ENCODE measurements around the gene DOCK7. TPM values are rescaled to one million over a fixed set of nuclear protein-coding genes. Genes with fewer than 3 reads are reported as not detected.
"Not testable (repeated sequence)": the region's sequence is repeated elsewhere in the genome, so short reads cannot be mapped to it uniquely, and the experiment has no call there.

The DOCK7 gene
- total RNA-seq, 1 experiment from 2014 or later = 46.9 TPM

DNA sequence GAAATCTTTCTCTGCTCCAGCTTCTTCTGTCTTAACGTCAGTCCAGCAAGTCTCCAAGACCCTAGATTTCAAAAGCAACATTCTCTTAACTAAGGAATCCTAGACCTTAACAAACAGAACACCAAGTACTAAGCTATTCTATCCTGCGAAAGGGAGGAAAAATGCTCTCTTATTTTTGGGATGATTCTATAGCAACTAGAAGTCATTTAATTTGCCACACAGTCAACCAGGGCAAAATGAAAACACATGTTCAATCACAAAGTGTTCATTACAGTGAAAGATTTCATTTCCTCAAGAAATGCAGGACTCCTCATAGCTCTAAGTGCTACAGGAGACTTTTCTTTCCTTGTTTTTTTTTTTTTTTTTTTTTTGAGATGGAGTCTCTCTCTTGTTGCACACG lies 36.2 kb upstream of the DOCK7 start:
- Mint-ChIP-seq H3K36me3 (ENCODE audit: insufficient read depth, unreplicated experiment) (no peaks in the 10 kb centered on the region), H3K4me1 (ENCODE audit: insufficient read depth, unreplicated experiment) (peaks cover 5% of the 10 kb centered on the region), H3K27me3 (ENCODE audit: insufficient read depth, unreplicated experiment) (no peaks in the 10 kb centered on the region), H3K4me3 (ENCODE audit: unreplicated experiment) (no peak overlapping the region), H3K9me3 (ENCODE audit: unreplicated experiment) (no peaks in the 10 kb centered on the region), H3K27ac (ENCODE audit: low read depth, unreplicated experiment) (no peak overlapping the region)
- CTCF ChIA-PET = interaction anchor here (0.6 to 4.5 kb wide), 5 partner anchors 15 to 333 kb away, joined by 3 to 15 read pairs (median 4); no protein-coding TSS in a partner anchor
- POLR2A ChIA-PET = no interaction called here
- no TSS peak for BruUV-seq (replicated peaks)
- no peak for DNase-seq (ENCODE audit: unreplicated experiment)
- TF ChIP-seq, protein P1, sequence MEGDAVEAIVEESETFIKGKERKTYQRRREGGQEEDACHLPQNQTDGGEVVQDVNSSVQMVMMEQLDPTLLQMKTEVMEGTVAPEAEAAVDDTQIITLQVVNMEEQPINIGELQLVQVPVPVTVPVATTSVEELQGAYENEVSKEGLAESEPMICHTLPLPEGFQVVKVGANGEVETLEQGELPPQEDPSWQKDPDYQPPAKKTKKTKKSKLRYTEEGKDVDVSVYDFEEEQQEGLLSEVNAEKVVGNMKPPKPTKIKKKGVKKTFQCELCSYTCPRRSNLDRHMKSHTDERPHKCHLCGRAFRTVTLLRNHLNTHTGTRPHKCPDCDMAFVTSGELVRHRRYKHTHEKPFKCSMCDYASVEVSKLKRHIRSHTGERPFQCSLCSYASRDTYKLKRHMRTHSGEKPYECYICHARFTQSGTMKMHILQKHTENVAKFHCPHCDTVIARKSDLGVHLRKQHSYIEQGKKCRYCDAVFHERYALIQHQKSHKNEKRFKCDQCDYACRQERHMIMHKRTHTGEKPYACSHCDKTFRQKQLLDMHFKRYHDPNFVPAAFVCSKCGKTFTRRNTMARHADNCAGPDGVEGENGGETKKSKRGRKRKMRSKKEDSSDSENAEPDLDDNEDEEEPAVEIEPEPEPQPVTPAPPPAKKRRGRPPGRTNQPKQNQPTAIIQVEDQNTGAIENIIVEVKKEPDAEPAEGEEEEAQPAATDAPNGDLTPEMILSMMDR (IDR thresholded peaks at IDR 0.05; ENCODE audit: unreplicated experiment) = no peak
- intact Hi-C loops (cut with micrococcal nuclease) = no loop called here

- POLR2A ChIA-PET = interaction anchor here (0.7 kb wide), 1 partner anchor 178 kb away, joined by 3 read pairs; no protein-coding TSS in a partner anchor
- Mint-ChIP-seq H3K27ac (ENCODE audit: low read depth, unreplicated experiment) (no peak overlapping the region), H3K9me3 (ENCODE audit: unreplicated experiment) (no peaks in the 10 kb centered on the region)
Observed at GRCh38 chr1:62723883-62724282, 35.7 kb upstream of the DOCK7 start.

GRCh38 chr1:62722796-62723195 lies 34.6 kb upstream of the DOCK7 start:
- CTCF ChIA-PET = interaction anchor here (0.7 to 4.5 kb wide), 2 partner anchors 24 to 265 kb away, joined by 5 to 15 read pairs; no protein-coding TSS in a partner anchor
- no peaks in the 10 kb centered on the region for H3K36me3 Mint-ChIP-seq (ENCODE audit: insufficient read depth, unreplicated experiment)
- POLR2A ChIA-PET = interaction anchor here (0.7 to 1.2 kb wide), 2 partner anchors 34 to 61 kb away, joined by 3 read pairs; partner anchors contain the start of gene ATG4C
- H3K4me3 Mint-ChIP-seq (ENCODE audit: unreplicated experiment) = no peak overlapping the region
- H3K4me1 Mint-ChIP-seq (ENCODE audit: insufficient read depth, unreplicated experiment) = peaks cover 5% of the 10 kb centered on the region
- TF ChIP-seq, protein P1 (IDR thresholded peaks at IDR 0.05; ENCODE audit: unreplicated experiment) = no peak
- no peaks in the 10 kb centered on the region for H3K9me3 Mint-ChIP-seq (ENCODE audit: unreplicated experiment)
- BruUV-seq (replicated peaks) = no TSS peak
- H3K27ac Mint-ChIP-seq (ENCODE audit: low read depth, unreplicated experiment) = no peak overlapping the region
- no peaks in the 10 kb centered on the region for H3K27me3 Mint-ChIP-seq (ENCODE audit: insufficient read depth, unreplicated experiment)
- no peak for DNase-seq (ENCODE audit: unreplicated experiment)
- intact Hi-C loops (cut with micrococcal nuclease) = no loop called here

More at GRCh38 chr1:62723883-62724282, 35.7 kb upstream of the DOCK7 start:
- Mint-ChIP-seq H3K4me1 (ENCODE audit: insufficient read depth, unreplicated experiment) (peaks cover 5% of the 10 kb centered on the region), H3K36me3 (ENCODE audit: insufficient read depth, unreplicated experiment) (no peaks in the 10 kb centered on the region), H3K4me3 (ENCODE audit: unreplicated experiment) (no peak overlapping the region), H3K27me3 (ENCODE audit: insufficient read depth, unreplicated experiment) (no peaks in the 10 kb centered on the region)
- no TSS peak for BruUV-seq (replicated peaks)
- DNase-seq (ENCODE audit: unreplicated experiment) = no peak
- intact Hi-C loops (cut with micrococcal nuclease) = no loop called here
- CTCF ChIA-PET = interaction anchor here (0.6 to 4.5 kb wide), 4 partner anchors 23 to 333 kb away, joined by 3 to 15 read pairs (median 4); no protein-coding TSS in a partner anchor
- TF ChIP-seq, protein P1 (IDR thresholded peaks at IDR 0.05; ENCODE audit: unreplicated experiment) = no peak

DNA sequence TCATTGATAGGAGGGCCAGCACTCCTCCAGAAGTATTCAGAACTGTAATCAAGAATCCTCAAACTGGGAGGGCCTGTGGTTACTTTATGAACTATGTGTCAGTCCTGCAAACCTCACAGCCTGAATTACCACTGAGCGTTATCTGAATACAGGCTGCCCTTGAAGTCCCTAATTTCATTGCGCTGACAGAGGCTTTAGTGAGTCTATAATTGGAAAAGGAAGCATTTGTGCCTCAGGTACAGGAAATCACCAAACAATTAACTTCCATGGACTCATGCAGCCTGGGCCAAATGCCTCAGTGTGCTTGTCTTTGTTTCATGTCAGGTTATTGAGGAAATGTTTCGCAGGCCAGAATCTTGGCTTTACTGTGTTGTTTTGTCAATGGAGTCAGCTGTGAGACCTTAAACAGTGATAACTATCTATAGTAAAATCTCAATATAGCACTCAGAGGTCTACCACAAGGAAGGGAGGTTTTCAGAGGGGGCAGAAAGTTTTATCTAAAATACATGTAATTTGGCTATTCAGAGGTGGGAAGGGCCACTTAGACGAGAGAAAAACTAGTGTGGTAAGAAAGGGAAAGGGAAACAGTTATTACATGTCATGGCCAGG lies 32.9 kb upstream of the DOCK7 start:
- TF ChIP-seq, protein P1 (IDR thresholded peaks at IDR 0.05; ENCODE audit: unreplicated experiment) = no peak
- H3K36me3 Mint-ChIP-seq (ENCODE audit: insufficient read depth, unreplicated experiment) = no peaks in the 10 kb centered on the region
- DNase-seq (ENCODE audit: unreplicated experiment) = no peak
- H3K27ac Mint-ChIP-seq (ENCODE audit: low read depth, unreplicated experiment) = no peak overlapping the region
- BruUV-seq (replicated peaks) = no TSS peak
- ChIA-PET CTCF (interaction anchor here (0.7 to 4.5 kb wide), 2 partner anchors 26 to 513 kb away, joined by 3 to 15 read pairs; no protein-coding TSS in a partner anchor), POLR2A (no interaction called here)
- H3K4me1 Mint-ChIP-seq (ENCODE audit: insufficient read depth, unreplicated experiment) = peaks cover 5% of the 10 kb centered on the region
- H3K27me3 Mint-ChIP-seq (ENCODE audit: insufficient read depth, unreplicated experiment) = no peaks in the 10 kb centered on the region
- no peak overlapping the region for H3K4me3 Mint-ChIP-seq (ENCODE audit: unreplicated experiment)
- intact Hi-C loops (cut with micrococcal nuclease) = no loop called here
- no peaks in the 10 kb centered on the region for H3K9me3 Mint-ChIP-seq (ENCODE audit: unreplicated experiment)

DNA sequence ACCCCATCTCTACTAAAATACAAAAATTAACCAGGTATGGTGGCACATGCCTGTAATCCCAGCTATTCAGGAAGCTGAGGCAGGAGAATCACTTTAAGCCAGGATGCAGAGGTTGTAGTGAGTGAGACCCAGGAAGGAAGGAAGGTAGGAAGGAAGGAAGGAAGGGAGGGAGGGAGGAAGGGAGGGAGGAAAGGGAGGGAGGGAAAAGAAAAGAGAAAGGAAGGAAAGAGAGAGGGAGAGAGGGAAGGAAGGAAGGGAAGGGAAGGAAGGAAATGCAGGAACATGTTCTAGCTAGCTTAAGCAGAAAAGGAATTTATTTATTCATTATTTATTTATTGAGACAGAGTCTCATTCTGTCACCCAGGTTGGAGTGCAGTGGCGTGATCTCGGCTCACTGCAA lies 30.2 kb upstream of the DOCK7 start:
- H3K9me3 Mint-ChIP-seq (ENCODE audit: unreplicated experiment); DNase-seq (ENCODE audit: unreplicated experiment); BruUV-seq (replicated peaks); CTCF ChIA-PET; POLR2A ChIA-PET; intact Hi-C loops (cut with micrococcal nuclease); H3K27me3 Mint-ChIP-seq (ENCODE audit: insufficient read depth, unreplicated experiment); H3K4me3 Mint-ChIP-seq (ENCODE audit: unreplicated experiment); H3K27ac Mint-ChIP-seq (ENCODE audit: low read depth, unreplicated experiment); H3K36me3 Mint-ChIP-seq (ENCODE audit: insufficient read depth, unreplicated experiment); H3K4me1 Mint-ChIP-seq (ENCODE audit: insufficient read depth, unreplicated experiment): not testable (repeated sequence)
